AG04450 (cell line): ENCODE results near the gene EIF2B2. TPM values are rescaled to one million over a fixed set of nuclear protein-coding genes. Genes with fewer than 3 reads are reported as not detected.

Experiments
- CTCF ChIA-PET: fragments of 300-600, 350-600 bp; formaldehyde crosslinking; extraction: SDS; loops from one replicate; lab custom pipeline; 2022; ENCODE audit warnings: antibody characterized with exemption, inconsistent platforms; lab: Charles Lee
- POLR2A ChIA-PET: fragments of 350-600 bp; formaldehyde crosslinking; extraction: SDS; loops from one replicate; lab custom pipeline; 2021; ENCODE audit warnings: antibody characterized with exemption, inconsistent platforms; lab: Yijun Ruan, JAX
- DNase-seq: peaks from one replicate; pipeline ENCODE4 v3.0.0-alpha.2; 2011; ENCODE audit warnings: low read depth, low spot score
- H3K27ac ChIP-seq: one replicate; pipeline ENCODE4 v1.5.1; 2012; ENCODE audit warnings: low read depth, low read length, control low read depth
- H3K27me3 ChIP-seq: one replicate; pipeline ENCODE4 v1.6.0; 2012; ENCODE audit warnings: low read length; ENCODE audit not compliant: control insufficient read depth, insufficient read depth
- H3K4me3 ChIP-seq: 2 replicates; pipeline ENCODE4 v1.5.1; 2011; ENCODE audit warnings: mild to moderate bottlenecking, low read depth, low read length, control low read depth
- H3K9me3 ChIP-seq: 2 replicates; pipeline ENCODE4 v1.5.1; 2012; ENCODE audit warnings: low read length; ENCODE audit not compliant: control insufficient read depth, insufficient read depth
- CTCF ChIP-seq: IDR thresholded peaks from 2 replicates; pipeline ENCODE4 v1.5.1; 2011; ENCODE audit warnings: low read depth, low read length, control low read depth, inconsistent platforms
- polyA plus RNA-seq: library from polyadenylated mRNA; depleted of rRNA; stranded (reverse); fragments of >200 nt; gene quantifications from 2 replicates; pipeline ENCODE4 v1.2.3, GENCODE V29; 2011

Gene EIF2B2
- polyA plus RNA-seq, 1 experiment = 82.5 TPM

GRCh38 chr14:74968811-74969210, 33.9 kb upstream of the EIF2B2 start:
- Histone ChIP-seq H3K4me3 (no peak overlapping the region), H3K27ac (no peak overlapping the region), H3K9me3 (no peaks in the 10 kb centered on the region), H3K27me3 (peaks cover 7% of the 10 kb centered on the region)
- ChIA-PET POLR2A (no interaction called here), CTCF (interaction anchor here (1.0 to 1.3 kb wide), 2 partner anchors 22 to 120 kb away, joined by 3 read pairs; no protein-coding TSS in a partner anchor)
- no peak for DNase-seq
- TF ChIP-seq CTCF = no peak

- Histone ChIP-seq H3K27me3 (peaks cover 10% of the 10 kb centered on the region), H3K4me3 (no peak overlapping the region), H3K9me3 (no peaks in the 10 kb centered on the region), H3K27ac (no peak overlapping the region)
- ChIA-PET POLR2A (no interaction called here), CTCF (no interaction called here)
- DNase-seq = no peak
- no peak for TF ChIP-seq CTCF
These were observed 29.6 kb upstream of the EIF2B2 start for GRCh38 chr14:74973003-74973653.

GRCh38 chr14:74973905-74974363, 28.8 kb upstream of the EIF2B2 start:
- Histone ChIP-seq H3K27ac (no peak overlapping the region), H3K9me3 (no peaks in the 10 kb centered on the region), H3K4me3 (no peak overlapping the region), H3K27me3 (peaks cover 7% of the 10 kb centered on the region)
- ChIA-PET CTCF (no interaction called here), POLR2A (interaction anchor here (0.6 kb wide), 1 partner anchor 63 kb away, joined by 3 read pairs; no protein-coding TSS in a partner anchor)
- DNase-seq = no peak
- no peak for TF ChIP-seq CTCF

GRCh38 chr14:74974364-74975058, 28.2 kb upstream of the EIF2B2 start:
- H3K9me3 ChIP-seq = no peaks in the 10 kb centered on the region
- H3K27ac ChIP-seq = no peak overlapping the region
- no peak overlapping the region for H3K4me3 ChIP-seq
- peaks cover 7% of the 10 kb centered on the region for H3K27me3 ChIP-seq
- no peak for TF ChIP-seq CTCF
- CTCF ChIA-PET = no interaction called here
- POLR2A ChIA-PET = no interaction called here
- DNase-seq = no peak
